ENCODE measurements around the gene CAMK2G.

CAMK2G gene

DNA sequence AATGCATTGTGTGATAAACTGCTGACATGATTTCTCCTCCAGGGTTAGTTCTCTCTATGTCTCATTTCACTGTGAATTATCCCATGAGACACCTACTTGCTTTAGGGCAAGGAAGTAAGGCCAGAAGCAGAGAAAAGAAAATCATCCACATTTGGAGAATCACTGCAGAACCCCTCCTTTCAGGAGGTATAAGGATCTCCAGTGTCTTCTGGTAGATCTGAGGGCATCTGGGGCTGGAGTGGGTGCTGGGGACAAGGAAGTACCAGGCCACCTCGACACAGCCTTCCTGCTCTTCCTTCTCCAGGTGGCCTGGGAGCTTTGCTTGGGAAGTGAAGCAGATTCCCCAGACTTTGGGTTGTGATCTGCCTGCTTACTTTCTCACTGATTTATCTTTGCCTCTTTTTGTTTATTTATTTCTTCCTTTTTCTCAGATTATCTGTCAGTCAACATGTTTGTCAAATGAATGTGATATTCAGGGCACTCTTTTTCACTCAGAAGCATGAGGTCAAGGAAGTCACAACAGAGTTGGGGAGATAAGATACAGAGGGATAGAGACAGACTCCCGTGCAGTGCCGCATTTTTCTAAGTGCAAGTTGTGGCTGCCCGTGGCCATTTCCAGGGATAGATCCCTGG, 12.4 kb upstream of the CAMK2G start:
- TF ChIP-seq EZH2 (IDR thresholded peaks at IDR 0.05; ENCODE audit: borderline replicate concordance, low read depth, low read length, severe bottlenecking) (no peak), CTCF (IDR thresholded peaks at IDR 0.05; ENCODE audit: borderline replicate concordance, extremely low read depth, low read length, poor library complexity, severe bottlenecking) (no peak)
- Histone ChIP-seq H3K27ac (ENCODE audit: low read length) (no peak overlapping the region), H3K4me2 (ENCODE audit: insufficient read depth, low read length) (no peak overlapping the region), H3K36me3 (ENCODE audit: insufficient read depth, low read length) (no peaks in the 10 kb centered on the region), H2AFZ (ENCODE audit: low read depth, low read length) (no peak overlapping the region), H3K27me3 (ENCODE audit: insufficient read depth, low read length, poor library complexity) (no peaks in the 10 kb centered on the region), H3K4me1 (ENCODE audit: insufficient read depth, low read length) (no peaks in the 10 kb centered on the region), H4K20me1 (ENCODE audit: insufficient read depth, low read length) (no peaks in the 10 kb centered on the region), H3K4me3 (ENCODE audit: low read depth in 1 of 2, low read length in 2 of 2) (no peak overlapping the region), H3K79me2 (ENCODE audit: insufficient read depth, low read length) (no peaks in the 10 kb centered on the region), H3K9me3 (ENCODE audit: insufficient read depth, low read length, severe bottlenecking) (no peaks in the 10 kb centered on the region), H3K9ac (ENCODE audit: low read depth, low read length) (no peak overlapping the region)
- DNase-seq (no peak), ATAC-seq (ENCODE audit: insufficient read depth, low read depth) (no peak)

DNA sequence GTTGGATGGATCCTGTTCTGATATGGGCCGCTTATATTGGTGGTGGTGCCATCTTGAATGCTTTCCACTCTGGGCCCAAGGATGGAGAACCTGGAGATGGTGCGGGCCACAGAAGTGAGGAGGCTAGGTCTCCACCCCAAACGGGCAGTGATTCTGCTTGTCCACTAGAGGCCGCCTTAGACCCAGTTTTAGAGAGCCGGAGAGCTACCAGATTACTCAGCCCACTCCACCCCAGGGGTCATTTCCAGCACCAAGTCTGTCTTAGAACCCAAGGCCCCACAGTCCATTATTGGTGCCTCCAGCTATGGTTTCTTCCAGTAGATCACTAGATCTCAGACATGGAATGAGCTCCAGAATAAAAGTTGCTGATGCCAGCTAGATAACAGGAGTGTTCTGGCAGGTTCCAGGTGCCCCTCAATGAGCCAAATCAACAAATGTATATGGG, 11.8 kb upstream of the CAMK2G start:
- H3K9ac ChIP-seq (ENCODE audit: low read depth, low read length): no peak overlapping the region
- TF ChIP-seq CTCF (IDR thresholded peaks at IDR 0.05; ENCODE audit: borderline replicate concordance, extremely low read depth, low read length, poor library complexity, severe bottlenecking) (peak; percentile 93), EZH2 (IDR thresholded peaks at IDR 0.05; ENCODE audit: borderline replicate concordance, low read depth, low read length, severe bottlenecking) (no peak)
- H3K27ac ChIP-seq (ENCODE audit: low read length): no peak overlapping the region
- H3K4me1 ChIP-seq (ENCODE audit: insufficient read depth, low read length): no peaks in the 10 kb centered on the region
- H3K79me2 ChIP-seq (ENCODE audit: insufficient read depth, low read length): no peaks in the 10 kb centered on the region
- DNase-seq: peak; percentile 68
- ATAC-seq (ENCODE audit: insufficient read depth, low read depth): peak; percentile 97
- H3K27me3 ChIP-seq (ENCODE audit: insufficient read depth, low read length, poor library complexity): no peaks in the 10 kb centered on the region
- no peaks in the 10 kb centered on the region for H3K36me3 ChIP-seq (ENCODE audit: insufficient read depth, low read length)
- no peak overlapping the region for H3K4me2 ChIP-seq (ENCODE audit: insufficient read depth, low read length)
- no peak overlapping the region for H2AFZ ChIP-seq (ENCODE audit: low read depth, low read length)
- H3K9me3 ChIP-seq (ENCODE audit: insufficient read depth, low read length, severe bottlenecking): no peaks in the 10 kb centered on the region
- H3K4me3 ChIP-seq (ENCODE audit: low read depth in 1 of 2, low read length in 2 of 2): no peak overlapping the region
- no peaks in the 10 kb centered on the region for H4K20me1 ChIP-seq (ENCODE audit: insufficient read depth, low read length)

- TF ChIP-seq EZH2 (IDR thresholded peaks at IDR 0.05; ENCODE audit: borderline replicate concordance, low read depth, low read length, severe bottlenecking) (no peak), CTCF (IDR thresholded peaks at IDR 0.05; ENCODE audit: borderline replicate concordance, extremely low read depth, low read length, poor library complexity, severe bottlenecking) (no peak)
- DNase-seq (no peak), ATAC-seq (ENCODE audit: insufficient read depth, low read depth) (no peak)
- Histone ChIP-seq H3K4me1 (ENCODE audit: insufficient read depth, low read length) (peaks cover 11% of the 10 kb centered on the region), H4K20me1 (ENCODE audit: insufficient read depth, low read length) (no peaks in the 10 kb centered on the region), H3K36me3 (ENCODE audit: insufficient read depth, low read length) (no peaks in the 10 kb centered on the region), H2AFZ (ENCODE audit: low read depth, low read length) (no peak overlapping the region), H3K4me2 (ENCODE audit: insufficient read depth, low read length) (no peak overlapping the region), H3K9me3 (ENCODE audit: insufficient read depth, low read length, severe bottlenecking) (no peaks in the 10 kb centered on the region), H3K9ac (ENCODE audit: low read depth, low read length) (no peak overlapping the region), H3K79me2 (ENCODE audit: insufficient read depth, low read length) (no peaks in the 10 kb centered on the region), H3K27ac (ENCODE audit: low read length) (no peak overlapping the region), H3K27me3 (ENCODE audit: insufficient read depth, low read length, poor library complexity) (peaks cover 3% of the 10 kb centered on the region), H3K4me3 (ENCODE audit: low read depth in 1 of 2, low read length in 2 of 2) (no peak overlapping the region)
Observed at GRCh38 chr10:73884017-73884416, 9.7 kb upstream of the CAMK2G start.
